Type B pancreatic cell (in vitro differentiated cells): ENCODE results near the gene PRKN. TPM values are rescaled to one million over a fixed set of nuclear protein-coding genes. Genes with fewer than 3 reads are reported as not detected.
A peak's percentile ranks its signal among the peaks of the same experiment; 100 is the strongest.

Experiments used
- DNase-seq: peaks from one replicate; pipeline ENCODE4 v3.0.0; 2021; ENCODE audit warnings: mixed read lengths; ENCODE audit not compliant: unreplicated experiment; ENCODE audit errors: extremely low spot score
- H3K27ac Mint-ChIP-seq: 2 replicates; pipeline ENCODE4 v1.8.0; 2021; ENCODE audit warnings: mild to moderate bottlenecking, mixed read lengths
- H3K27me3 Mint-ChIP-seq: 2 replicates; pipeline ENCODE4 v1.8.0; 2021; ENCODE audit warnings: mixed read lengths
- H3K36me3 Mint-ChIP-seq: 2 replicates; pipeline ENCODE4 v1.8.0; 2021; ENCODE audit warnings: mixed read lengths
- H3K4me1 Mint-ChIP-seq: one replicate; pipeline ENCODE4 v1.8.0; 2021; ENCODE audit warnings: mixed read lengths; ENCODE audit not compliant: unreplicated experiment
- H3K4me3 Mint-ChIP-seq: 2 replicates; pipeline ENCODE4 v1.8.0; 2021; ENCODE audit warnings: mild to moderate bottlenecking, mixed read lengths
- H3K9me3 Mint-ChIP-seq: 2 replicates; pipeline ENCODE4 v1.8.0; 2021; ENCODE audit warnings: mixed read lengths
- long read RNA-seq: library from polyadenylated mRNA; unstranded; transcript quantifications from one replicate; pipeline ENCODE4 v2.0.0, GENCODE V29; 2020
- total RNA-seq: library from RNA; stranded (reverse); gene quantifications from 2 replicates; pipeline ENCODE4 v1.2.1, GENCODE V29; 2021; ENCODE audit warnings: low replicate concordance
- TF ChIP-seq, protein P1 (sequence below): fragments of 200-600 bp; sonication (generic); conservative IDR thresholded peaks from 2 replicates; pipeline ENCODE4 v1.5.0; 2021; ENCODE audit warnings: antibody characterized with exemption, mild to moderate bottlenecking

Gene PRKN
- total RNA-seq, result 1.3 and 6.2 TPM in 2 replicates
- long read RNA-seq, result 0 reads

DNA sequence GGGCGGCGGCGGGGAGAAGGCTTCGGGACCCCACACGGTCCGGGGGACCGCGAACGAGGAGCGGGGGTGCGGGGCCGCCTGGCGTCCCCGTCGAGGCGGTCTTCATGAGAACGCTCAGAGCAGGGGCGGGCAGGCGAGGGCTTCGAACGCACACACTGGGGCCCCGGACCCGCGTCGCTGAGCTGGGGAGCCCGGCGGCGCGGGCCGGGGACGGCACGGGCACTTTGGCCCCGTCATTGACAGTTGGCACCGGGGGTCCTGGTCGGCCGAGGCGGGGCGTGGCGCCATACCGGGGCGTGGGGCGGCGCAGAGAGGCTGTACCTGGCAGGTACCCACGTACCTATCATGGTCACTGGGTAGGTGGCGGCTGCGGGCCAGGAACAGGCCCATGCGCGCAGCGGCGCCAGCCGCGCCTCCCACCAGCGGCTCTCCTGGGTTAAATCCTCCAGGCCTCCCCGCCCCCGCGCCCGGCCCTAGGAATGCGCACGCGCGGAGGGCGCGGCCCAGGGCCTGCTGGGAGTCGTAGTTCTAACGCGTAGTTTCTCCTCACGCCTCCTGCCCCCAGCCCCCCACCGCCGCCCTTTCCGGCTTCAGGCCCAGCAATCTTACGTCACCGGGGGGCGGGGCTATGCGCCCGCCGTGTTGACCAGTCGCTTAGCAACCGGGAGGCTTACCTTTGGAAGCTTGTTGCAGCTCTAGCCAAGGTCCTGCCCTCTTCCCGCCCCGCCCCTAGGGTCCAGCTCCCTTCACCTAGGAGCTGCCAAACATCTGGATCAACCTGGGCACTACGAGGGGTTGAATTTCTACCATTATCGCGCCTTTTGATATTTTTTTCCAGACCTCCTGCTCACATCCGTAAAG lies at the start of gene PRKN, which contains the start of gene PACRG:
TSS of gene PRKN (minus strand) at position 445 of the 861 bp plus-strand sequence.
TSS of gene PACRG (plus strand) at position 653 of the 861 bp plus-strand sequence.
- Mint-ChIP-seq H3K9me3 (no peaks in the 10 kb centered on the region), H3K36me3 (no peaks in the 10 kb centered on the region), H3K4me1 (peaks cover 17% of the 10 kb centered on the region), H3K27me3 (no peaks in the 10 kb centered on the region), H3K27ac (peak within 1 kb of the TSS; percentile 95), H3K4me3 (peak within 1 kb of the TSS; percentile 98)
- TF ChIP-seq, protein P1, sequence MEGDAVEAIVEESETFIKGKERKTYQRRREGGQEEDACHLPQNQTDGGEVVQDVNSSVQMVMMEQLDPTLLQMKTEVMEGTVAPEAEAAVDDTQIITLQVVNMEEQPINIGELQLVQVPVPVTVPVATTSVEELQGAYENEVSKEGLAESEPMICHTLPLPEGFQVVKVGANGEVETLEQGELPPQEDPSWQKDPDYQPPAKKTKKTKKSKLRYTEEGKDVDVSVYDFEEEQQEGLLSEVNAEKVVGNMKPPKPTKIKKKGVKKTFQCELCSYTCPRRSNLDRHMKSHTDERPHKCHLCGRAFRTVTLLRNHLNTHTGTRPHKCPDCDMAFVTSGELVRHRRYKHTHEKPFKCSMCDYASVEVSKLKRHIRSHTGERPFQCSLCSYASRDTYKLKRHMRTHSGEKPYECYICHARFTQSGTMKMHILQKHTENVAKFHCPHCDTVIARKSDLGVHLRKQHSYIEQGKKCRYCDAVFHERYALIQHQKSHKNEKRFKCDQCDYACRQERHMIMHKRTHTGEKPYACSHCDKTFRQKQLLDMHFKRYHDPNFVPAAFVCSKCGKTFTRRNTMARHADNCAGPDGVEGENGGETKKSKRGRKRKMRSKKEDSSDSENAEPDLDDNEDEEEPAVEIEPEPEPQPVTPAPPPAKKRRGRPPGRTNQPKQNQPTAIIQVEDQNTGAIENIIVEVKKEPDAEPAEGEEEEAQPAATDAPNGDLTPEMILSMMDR, result no peak
- DNase-seq, result peak; percentile 99

DNA sequence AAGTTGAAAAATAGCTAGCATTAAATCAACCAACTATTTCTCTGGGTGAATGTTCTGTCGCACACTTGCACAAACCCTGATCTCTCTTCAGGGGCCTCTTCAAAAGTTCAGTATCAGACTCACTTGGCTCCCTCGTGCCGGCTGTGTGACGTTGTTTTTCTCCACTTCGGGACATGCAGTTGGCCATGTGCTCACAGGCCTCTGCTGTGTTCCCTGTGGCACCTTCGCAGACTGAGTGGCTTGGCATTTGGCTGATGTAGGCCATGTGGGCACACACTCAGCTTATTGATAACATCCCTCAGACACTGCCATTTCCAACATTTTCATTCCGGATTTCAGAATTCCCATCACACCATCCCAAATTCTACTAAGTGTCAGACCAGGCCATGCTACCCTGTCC lies 49.5 kb upstream of the PRKN start:
- TF ChIP-seq, protein P1, result no peak
- Mint-ChIP-seq H3K27ac (no peak overlapping the region), H3K27me3 (no peaks in the 10 kb centered on the region)

DNA sequence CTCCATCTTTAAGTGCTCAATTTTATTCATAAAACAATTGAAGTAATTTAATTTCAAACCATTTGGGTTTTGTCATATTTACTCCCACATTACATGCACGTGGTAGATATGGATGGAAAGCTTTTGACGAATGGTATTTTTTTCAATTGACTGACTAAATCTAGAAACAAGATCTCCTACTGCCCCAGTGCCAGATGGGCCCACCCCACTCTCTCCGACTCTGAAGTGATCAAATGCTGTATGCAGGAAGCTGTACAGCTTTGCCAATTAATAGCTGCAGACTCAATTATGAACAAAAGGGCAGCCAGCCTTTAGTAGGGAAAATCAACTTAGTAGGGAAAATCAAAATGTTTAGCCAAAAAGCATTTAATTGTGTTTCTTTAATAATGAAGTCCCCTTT lies 46.4 kb upstream of the PRKN start:
- H3K36me3 Mint-ChIP-seq, result no peaks in the 10 kb centered on the region
- no peaks in the 10 kb centered on the region for H3K27me3 Mint-ChIP-seq
- H3K27ac Mint-ChIP-seq, result no peak overlapping the region
- no peak for DNase-seq
- TF ChIP-seq, protein P1, result no peak
- H3K4me1 Mint-ChIP-seq, result no peaks in the 10 kb centered on the region
- H3K9me3 Mint-ChIP-seq, result peaks cover 5% of the 10 kb centered on the region
- H3K4me3 Mint-ChIP-seq, result no peak overlapping the region

More for the DNA sequence above, 49.5 kb upstream of the PRKN start:
- no peaks in the 10 kb centered on the region for H3K4me1 Mint-ChIP-seq
- no peaks in the 10 kb centered on the region for H3K36me3 Mint-ChIP-seq
- H3K9me3 Mint-ChIP-seq, result peaks cover 10% of the 10 kb centered on the region
- no peak overlapping the region for H3K4me3 Mint-ChIP-seq
- DNase-seq, result no peak

DNA sequence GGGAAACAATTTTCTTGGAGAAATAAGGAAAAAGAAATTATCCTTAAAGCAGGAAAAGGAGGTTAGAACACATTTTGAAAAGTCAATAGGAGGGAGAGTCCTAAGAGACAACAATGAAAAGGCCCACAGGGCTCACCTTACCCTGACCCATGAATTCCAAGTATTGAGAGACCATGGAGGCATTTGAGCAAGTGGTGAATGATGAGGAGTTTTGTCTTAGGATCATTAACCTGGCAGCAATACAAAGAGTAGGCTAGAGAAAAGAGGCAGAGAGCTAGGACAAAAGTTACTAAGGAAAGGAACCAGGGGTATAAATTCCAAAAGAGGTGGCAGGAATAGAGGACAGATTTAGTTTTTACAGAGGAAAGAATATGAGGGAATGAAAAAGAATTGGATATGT lies 44.9 kb upstream of the PRKN start:
- H3K27ac Mint-ChIP-seq, result no peak overlapping the region
- TF ChIP-seq, protein P1, result no peak
- no peaks in the 10 kb centered on the region for H3K36me3 Mint-ChIP-seq
- H3K9me3 Mint-ChIP-seq, result peaks cover 5% of the 10 kb centered on the region
- no peak for DNase-seq
- H3K4me1 Mint-ChIP-seq, result no peaks in the 10 kb centered on the region
- no peak overlapping the region for H3K4me3 Mint-ChIP-seq
- H3K27me3 Mint-ChIP-seq, result no peaks in the 10 kb centered on the region

DNA sequence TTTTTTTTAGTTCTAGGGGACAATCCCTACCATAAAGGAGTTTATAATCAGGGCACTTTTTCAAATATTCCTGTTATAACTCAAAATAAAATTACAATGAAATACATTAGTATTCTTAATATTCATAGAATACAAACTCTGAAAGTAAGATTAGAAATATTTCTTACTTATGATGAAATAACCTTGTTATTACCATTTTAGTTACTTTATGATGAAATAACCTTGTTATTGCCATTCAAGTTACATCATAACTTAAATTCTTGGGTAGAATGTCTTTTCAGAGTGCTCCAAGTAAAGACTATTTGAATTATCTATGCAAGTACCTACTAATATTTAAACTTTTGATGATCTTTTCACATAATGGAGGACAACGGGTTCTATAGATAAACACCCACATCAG lies 43.4 kb upstream of the PRKN start:
- DNase-seq, result no peak
- Mint-ChIP-seq H3K4me1 (no peaks in the 10 kb centered on the region), H3K36me3 (no peaks in the 10 kb centered on the region), H3K27ac (no peak overlapping the region), H3K9me3 (peaks cover 5% of the 10 kb centered on the region), H3K27me3 (no peaks in the 10 kb centered on the region), H3K4me3 (no peak overlapping the region)
- TF ChIP-seq, protein P1, result no peak
